NCI-H1436 treated with DMSO at 0.1 percent for 48 hours (cell line): ENCODE results near the gene PNPLA2.

Experiments used
- DNase-seq: peaks from one replicate; lab custom pipeline; 2025; lab: John Stamatoyannopoulos, UW

PNPLA2 gene, protein sequence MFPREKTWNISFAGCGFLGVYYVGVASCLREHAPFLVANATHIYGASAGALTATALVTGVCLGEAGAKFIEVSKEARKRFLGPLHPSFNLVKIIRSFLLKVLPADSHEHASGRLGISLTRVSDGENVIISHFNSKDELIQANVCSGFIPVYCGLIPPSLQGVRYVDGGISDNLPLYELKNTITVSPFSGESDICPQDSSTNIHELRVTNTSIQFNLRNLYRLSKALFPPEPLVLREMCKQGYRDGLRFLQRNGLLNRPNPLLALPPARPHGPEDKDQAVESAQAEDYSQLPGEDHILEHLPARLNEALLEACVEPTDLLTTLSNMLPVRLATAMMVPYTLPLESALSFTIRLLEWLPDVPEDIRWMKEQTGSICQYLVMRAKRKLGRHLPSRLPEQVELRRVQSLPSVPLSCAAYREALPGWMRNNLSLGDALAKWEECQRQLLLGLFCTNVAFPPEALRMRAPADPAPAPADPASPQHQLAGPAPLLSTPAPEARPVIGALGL

DNA sequence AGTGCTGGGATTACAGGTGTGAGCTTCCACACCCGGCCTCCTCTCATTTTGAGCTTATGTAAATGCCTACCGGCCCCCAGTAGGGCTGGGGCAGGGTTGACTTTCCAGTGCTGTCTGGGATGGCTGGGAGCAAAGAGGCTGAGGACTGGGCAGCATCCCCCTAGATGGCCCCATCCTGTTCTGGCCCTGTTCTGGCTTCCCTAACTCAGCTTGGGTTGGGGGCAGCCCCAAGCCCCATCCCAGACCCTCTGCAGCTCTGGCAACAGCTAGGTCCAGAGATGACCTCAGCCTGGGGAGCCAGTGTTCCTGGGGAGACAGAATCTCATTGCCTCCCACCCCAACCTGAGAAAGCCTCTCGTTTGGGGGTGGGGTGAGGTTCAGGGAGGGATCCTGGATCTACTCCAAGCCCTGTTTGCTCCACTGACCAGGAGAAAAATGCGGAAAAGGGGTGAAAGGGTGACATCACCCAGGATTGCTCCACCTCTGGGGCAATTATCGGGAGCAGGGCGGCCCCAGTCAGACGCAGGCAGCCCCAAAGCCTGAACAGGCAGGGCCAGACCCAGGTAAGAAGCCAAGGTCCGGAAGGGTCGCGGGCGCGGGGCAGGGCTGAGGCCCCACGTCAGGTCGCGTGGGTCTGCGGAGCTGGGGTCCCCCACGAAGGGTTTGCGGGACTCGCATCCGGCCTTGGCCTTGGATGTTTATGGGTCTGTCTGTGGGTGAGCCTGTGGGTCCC lies at the start of gene PNPLA2:
Gene PNPLA2, plus strand, starts transcription at position 519 of the 733 bp plus-strand sequence. CDS start 805 bp downstream, outside the sequence.
- DNase-seq = no peak

DNA sequence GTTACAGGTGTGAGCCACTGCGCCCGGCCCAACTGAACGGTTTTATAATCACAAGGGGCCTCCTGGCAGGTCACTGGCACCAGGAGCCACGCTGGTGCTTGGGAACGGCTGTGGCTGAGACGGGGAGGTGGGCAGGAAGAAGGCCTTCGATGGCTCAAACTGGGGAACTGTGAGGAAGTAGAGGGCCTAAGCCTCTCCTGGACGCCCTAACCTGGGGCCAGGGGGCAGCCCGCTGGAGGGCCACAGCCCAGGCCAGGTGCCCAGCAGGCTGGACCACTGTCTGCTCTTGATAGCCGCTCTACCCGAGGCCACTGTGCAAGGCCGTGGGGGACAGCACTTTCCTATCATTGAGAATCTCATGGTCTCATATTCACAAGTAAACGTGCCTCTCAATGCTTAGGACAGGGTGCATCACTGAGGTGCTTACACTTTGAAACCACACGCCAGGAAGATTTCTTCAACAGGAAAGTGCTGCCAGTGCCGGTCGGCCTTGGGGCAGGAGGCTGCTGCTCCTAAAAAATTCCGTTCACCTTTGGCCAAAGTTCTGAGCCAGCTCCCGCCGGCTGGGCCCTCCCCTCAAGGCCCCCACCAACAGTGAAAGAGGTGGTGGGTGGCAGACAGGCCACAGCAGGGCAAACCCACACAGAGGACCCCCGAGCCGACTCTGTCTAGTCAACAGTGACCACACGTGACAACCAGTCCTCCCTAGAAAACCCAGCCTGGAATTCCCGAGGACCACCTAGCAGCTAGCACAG lies 48.6 kb upstream of the PNPLA2 start:
- no peak for DNase-seq

- DNase-seq = no peak
Observed at GRCh38 chr11:770642-771616, 47.8 kb upstream of the PNPLA2 start.

GRCh38 chr11:771617-772204 lies 47.0 kb upstream of the PNPLA2 start:
- no peak for DNase-seq

DNA sequence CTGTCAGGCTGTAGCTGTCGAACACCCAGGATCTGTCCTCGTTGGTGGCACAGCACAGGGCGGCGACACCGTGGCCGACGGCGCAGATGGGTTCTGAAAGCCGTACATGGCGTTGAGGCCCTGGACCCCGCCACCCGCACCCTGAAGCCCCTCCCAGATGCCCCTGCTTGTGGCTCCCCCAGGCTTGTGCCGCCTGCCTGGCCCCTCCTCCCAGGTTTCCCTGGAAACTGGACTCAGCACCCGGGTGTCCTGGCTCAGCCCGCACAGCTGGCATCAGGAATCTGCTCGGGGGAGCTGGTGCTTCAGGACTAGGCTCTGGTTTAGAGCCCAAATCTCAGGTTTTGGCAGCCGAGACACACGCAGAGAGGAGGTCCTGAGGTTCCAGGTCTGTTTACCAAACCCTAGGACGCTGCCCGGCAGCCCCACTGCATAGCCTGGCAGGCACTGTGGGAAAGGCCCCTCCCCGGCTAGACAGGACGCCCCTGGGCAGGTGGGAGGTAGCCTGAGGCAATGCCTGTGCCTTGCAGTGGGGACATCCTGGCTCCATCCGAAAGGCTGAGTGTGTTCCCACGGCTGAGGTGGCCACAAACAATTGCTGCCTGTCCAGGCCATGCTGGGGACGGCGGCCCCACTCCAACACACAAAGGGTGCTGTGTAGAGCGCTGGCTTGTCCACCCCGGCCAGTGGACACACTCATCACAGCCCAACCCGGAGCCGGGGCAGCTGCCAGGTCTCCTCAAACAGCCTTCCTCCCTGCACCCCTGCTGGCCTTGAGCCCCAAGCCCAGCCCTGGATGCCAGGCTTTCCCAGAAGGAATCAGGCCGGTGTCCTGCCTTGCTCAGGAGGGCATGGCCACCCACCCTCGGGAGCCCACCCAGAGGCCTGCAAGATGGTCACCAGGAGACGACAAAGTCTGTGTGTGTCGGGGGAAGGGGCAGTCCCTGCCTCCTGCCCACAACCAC lies 46.0 kb upstream of the PNPLA2 start:
- DNase-seq = no peak

DNA sequence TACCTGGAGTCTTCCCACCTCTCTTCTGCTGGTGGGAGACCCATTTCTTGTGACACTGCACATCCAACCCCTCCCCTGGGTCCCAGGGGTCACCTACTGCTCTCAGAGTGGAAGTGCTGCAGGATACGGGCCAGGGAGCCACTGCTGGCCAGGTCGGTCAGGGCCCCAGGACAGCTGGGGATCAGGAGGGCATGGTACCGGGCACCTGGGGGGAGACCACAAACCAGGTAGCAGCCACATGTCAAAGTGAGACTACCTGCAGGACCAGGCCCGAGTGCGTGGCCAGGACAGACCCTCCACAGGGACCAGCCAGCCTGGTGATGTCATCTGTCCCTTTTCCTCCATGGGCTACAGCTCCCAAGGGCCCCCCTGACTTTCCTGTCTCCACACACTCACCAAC lies 45.3 kb upstream of the PNPLA2 start:
- no peak for DNase-seq

DNA sequence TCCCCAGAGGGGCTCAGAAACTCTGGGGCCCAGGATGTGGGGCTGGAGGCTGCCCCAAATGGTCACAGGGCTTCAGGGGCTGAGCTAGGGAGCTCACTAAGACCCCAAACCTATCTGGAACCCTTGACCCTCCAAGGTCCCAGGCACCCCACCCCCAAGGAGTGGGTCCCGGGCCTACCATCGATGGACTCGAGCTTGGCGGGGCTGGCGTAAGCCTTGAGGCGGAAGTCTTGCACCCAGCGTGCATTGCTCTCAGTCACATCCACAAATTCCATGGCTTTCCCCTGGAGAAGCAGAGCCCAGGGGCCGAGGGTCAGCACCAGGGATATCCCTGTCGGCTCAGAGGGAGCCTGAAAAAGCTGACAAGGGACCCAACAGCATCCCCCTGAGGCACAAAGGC lies 44.9 kb upstream of the PNPLA2 start:
- DNase-seq = no peak

DNA sequence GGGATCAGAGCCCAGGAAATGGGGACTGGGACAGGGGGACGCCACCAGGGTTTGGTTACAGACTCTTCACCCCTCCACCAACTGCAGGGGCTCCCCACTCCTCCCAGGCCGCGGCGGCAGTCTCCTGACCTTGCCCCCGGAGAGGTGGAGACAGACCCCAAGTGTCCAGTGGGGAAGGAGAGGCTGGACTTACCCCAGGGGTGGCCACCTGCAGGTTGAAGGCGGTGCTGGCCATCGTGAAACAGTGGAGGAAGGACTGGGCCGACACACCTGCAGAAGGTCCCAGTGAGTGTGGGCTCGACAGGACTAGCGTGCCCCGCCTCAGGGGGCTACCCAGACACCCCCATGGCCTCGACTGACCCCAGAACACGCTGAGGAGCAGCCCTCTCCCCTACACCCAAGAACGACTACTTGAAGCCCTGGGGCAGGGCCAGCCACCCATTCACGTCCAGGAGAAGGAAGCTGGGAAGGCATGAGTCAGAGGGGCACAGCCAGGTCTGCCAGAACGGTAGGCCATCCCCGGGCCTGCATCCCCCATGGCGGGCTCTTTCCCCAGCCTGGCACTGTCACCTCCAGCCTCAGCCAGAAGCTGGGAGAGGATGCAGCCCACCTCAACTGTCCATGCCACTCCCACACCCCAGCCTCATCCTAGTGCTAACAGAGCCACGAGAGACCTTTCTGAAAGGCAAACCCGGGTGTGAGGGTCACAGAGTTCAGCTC lies 43.7 kb upstream of the PNPLA2 start:
- DNase-seq = no peak

GRCh38 chr11:776263-776560 lies 42.5 kb upstream of the PNPLA2 start:
- no peak for DNase-seq

- DNase-seq = no peak
Observed at GRCh38 chr11:776561-777287, 42.0 kb upstream of the PNPLA2 start.

DNA sequence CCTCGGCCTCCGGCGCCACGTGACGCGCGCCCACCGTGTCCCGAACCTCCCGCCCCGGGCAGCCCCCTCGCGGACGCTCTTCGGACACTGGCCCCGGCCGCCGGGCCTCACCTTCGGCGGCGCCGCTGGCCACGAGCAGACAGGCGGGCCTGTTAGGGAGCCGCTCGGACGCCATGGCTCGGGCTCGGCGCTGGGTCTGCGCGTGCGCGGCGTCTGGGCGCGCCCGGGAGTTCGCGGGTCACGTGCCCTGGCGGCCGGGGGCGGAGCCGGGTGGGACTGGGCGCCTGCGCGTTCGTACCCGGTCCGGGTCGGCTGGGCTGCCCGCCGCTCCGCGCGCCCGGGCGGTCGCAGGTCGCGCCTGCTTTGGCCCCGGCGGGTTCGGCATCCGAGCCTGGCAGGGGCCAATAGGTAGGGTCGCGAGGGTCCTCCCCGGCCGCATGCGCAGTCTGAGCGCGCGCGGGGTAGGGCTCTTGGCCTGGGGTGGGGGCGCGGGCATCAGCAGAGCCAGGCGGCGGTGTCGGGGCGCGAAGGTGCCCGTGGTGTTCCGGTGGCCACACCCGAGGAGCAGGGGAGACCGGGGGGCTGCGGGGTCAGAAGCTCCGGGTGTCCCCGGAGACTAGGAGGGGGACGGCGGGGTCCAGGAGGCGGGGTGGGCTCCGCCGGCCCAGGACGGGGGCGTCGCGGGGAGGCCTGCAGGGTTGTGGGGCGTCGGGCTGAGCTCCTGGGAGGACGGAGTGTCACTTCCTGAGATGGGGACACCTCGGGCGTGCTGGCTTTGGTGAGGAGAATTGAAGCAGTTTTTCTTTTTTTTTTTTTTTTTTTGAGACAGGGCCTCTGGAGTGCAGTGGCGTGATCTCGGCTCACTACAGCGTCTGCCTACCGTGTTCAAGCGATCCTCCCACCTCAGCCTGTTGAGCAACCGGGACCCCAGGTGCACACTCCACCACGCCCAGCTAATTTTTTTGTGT lies 41.1 kb upstream of the PNPLA2 start, which contains the start of gene GATD1:
Gene GATD1, minus strand, starts transcription at position 200 of the 968 bp plus-strand sequence. Its CDS starts 25 bp downstream, at position 175.
- DNase-seq = peak; percentile 17

- DNase-seq = no peak
Observed at GRCh38 chr11:778976-779954, 39.4 kb upstream of the PNPLA2 start.

- DNase-seq = no peak
Observed at GRCh38 chr11:779955-780532, 38.7 kb upstream of the PNPLA2 start.

GRCh38 chr11:782264-783174 lies 36.2 kb upstream of the PNPLA2 start:
- DNase-seq = no peak
